Astrocyte (in vitro differentiated cells and primary cell): ENCODE measurements around the gene SVEP1.
"Not testable (repeated sequence)": the region's sequence is repeated elsewhere in the genome, so short reads cannot be mapped to it uniquely, and the experiment has no call there.

Experiments
- EZH2 ChIP-seq: IDR thresholded peaks from 2 replicates; pipeline ENCODE4 v1.6.1; 2012; ENCODE audit warnings: mild to moderate bottlenecking, low read length, inconsistent platforms; ENCODE audit not compliant: insufficient read depth
- TF ChIP-seq, protein P1 (sequence below): IDR thresholded peaks from 2 replicates; pipeline ENCODE4 v1.5.1; 2011; ENCODE audit warnings: low read depth, mild to moderate bottlenecking, inconsistent platforms, low read length, moderate library complexity; ENCODE audit not compliant: insufficient read depth

DNA sequence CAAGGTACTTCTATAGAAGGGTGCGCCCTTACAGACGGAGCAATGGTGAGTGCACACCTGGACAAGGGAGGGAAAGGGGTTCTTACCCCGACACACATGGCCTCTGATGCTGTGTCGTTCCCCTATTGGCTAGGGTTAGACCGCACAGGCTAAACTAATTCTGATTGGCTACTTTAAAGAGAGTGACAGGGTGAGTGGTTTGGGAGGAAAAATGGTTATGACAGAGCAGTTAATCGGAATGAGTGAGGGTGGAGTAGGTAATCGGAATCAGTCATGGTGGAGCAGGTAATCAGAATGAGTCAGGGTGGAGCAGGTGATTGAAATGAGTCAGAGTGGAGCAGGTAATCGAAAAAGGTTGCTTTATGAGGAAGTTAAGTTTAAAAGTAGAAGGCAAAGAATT lies 35.0 kb upstream of the SVEP1 start:
- TF ChIP-seq, protein P1, sequence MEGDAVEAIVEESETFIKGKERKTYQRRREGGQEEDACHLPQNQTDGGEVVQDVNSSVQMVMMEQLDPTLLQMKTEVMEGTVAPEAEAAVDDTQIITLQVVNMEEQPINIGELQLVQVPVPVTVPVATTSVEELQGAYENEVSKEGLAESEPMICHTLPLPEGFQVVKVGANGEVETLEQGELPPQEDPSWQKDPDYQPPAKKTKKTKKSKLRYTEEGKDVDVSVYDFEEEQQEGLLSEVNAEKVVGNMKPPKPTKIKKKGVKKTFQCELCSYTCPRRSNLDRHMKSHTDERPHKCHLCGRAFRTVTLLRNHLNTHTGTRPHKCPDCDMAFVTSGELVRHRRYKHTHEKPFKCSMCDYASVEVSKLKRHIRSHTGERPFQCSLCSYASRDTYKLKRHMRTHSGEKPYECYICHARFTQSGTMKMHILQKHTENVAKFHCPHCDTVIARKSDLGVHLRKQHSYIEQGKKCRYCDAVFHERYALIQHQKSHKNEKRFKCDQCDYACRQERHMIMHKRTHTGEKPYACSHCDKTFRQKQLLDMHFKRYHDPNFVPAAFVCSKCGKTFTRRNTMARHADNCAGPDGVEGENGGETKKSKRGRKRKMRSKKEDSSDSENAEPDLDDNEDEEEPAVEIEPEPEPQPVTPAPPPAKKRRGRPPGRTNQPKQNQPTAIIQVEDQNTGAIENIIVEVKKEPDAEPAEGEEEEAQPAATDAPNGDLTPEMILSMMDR = not testable (repeated sequence)
- TF ChIP-seq EZH2 = not testable (repeated sequence)
